Measurements from ENCODE around the gene CDK6.

CDK6 gene

GRCh38 chr7:92745241-92745640 is 91.1 kb downstream of the CDK6 start:
- no peak for TF ChIP-seq CTCF (IDR thresholded peaks at IDR 0.05)

GRCh38 chr7:92742186-92742585 is 94.2 kb downstream of the CDK6 start:
- TF ChIP-seq CTCF (IDR thresholded peaks at IDR 0.05), result no peak

GRCh38 chr7:92740700-92741126 is 95.7 kb downstream of the CDK6 start:
- TF ChIP-seq CTCF (IDR thresholded peaks at IDR 0.05), result no peak

- TF ChIP-seq CTCF (IDR thresholded peaks at IDR 0.05), result no peak
Measured at GRCh38 chr7:92740134-92740533, 96.2 kb downstream of the CDK6 start.

GRCh38 chr7:92739091-92739490 is 97.3 kb downstream of the CDK6 start:
- no peak for TF ChIP-seq CTCF (IDR thresholded peaks at IDR 0.05)

- no peak for TF ChIP-seq CTCF (IDR thresholded peaks at IDR 0.05)
Measured at GRCh38 chr7:92737706-92738105, 98.7 kb downstream of the CDK6 start.

- TF ChIP-seq CTCF (IDR thresholded peaks at IDR 0.05), result no peak
Measured at GRCh38 chr7:92736870-92737269, 99.5 kb downstream of the CDK6 start.

- no peak for TF ChIP-seq CTCF (IDR thresholded peaks at IDR 0.05)
Measured at GRCh38 chr7:92735707-92736106, 100.7 kb downstream of the CDK6 start.

Measured in LNCAP (cell line).